Measurements from ENCODE around the gene CERS6. TPM values are rescaled to one million over a fixed set of nuclear protein-coding genes. Genes with fewer than 3 reads are reported as not detected.

CERS6 gene
- total RNA-seq, 1 experiment from 2014 or later: 17.3 TPM

GRCh38 chr2:168534926-168535325 lies 78.9 kb downstream of the CERS6 start (continued):
- TF ChIP-seq ZNF317 (CRISPR knock-in tag; IDR thresholded peaks at IDR 0.05; ENCODE audit: borderline replicate concordance, low read depth) (no peak), SMAD3 (CRISPR knock-in tag; IDR thresholded peaks at IDR 0.05; ENCODE audit: borderline replicate concordance) (no peak), SMAD4 (CRISPR knock-in tag; IDR thresholded peaks at IDR 0.05) (no peak), ATF6 (CRISPR knock-in tag; IDR thresholded peaks at IDR 0.05) (no peak)

- DNase-seq (ENCODE audit: low spot score) (no peak), ATAC-seq (no peak)
- no peaks in the 10 kb centered on the region for H3K27me3 Mint-ChIP-seq (ENCODE audit: low read depth)
- peaks cover 16% of the 10 kb centered on the region for H3K36me3 Mint-ChIP-seq
- H3K4me3 Mint-ChIP-seq: no peak overlapping the region
- ChIA-PET CTCF (no interaction called here), POLR2A (no interaction called here)
- H3K4me1 Mint-ChIP-seq: peaks cover 24% of the 10 kb centered on the region
- H3K27ac Mint-ChIP-seq: 0 out of 2 replicates have a peak overlapping the region, but pooled peaks have one; percentile 22
- peaks cover 19% of the 10 kb centered on the region for H3K9me3 Mint-ChIP-seq
- TF ChIP-seq ATF1 (CRISPR knock-in tag; IDR thresholded peaks at IDR 0.05) (no peak), ZSCAN18 (CRISPR knock-in tag; IDR thresholded peaks at IDR 0.05) (no peak), NR2C2 (CRISPR knock-in tag; IDR thresholded peaks at IDR 0.05) (no peak), ZNF425 (CRISPR knock-in tag; conservative IDR thresholded peaks at IDR 0.05) (no peak), ELF4 (CRISPR knock-in tag; IDR thresholded peaks at IDR 0.05; ENCODE audit: low read depth) (no peak), ARID4B (CRISPR knock-in tag; IDR thresholded peaks at IDR 0.05; ENCODE audit: borderline replicate concordance) (no peak), TEAD1 (CRISPR knock-in tag; IDR thresholded peaks at IDR 0.05) (no peak), MYBL2 (CRISPR knock-in tag; IDR thresholded peaks at IDR 0.05) (no peak), ZNF532 (CRISPR knock-in tag; IDR thresholded peaks at IDR 0.05; ENCODE audit: borderline replicate concordance) (no peak), FOXJ3 (CRISPR knock-in tag; IDR thresholded peaks at IDR 0.05; ENCODE audit: borderline replicate concordance) (no peak), FOXP1 (CRISPR knock-in tag; IDR thresholded peaks at IDR 0.05; ENCODE audit: borderline replicate concordance) (no peak), ZMAT4 (CRISPR knock-in tag; IDR thresholded peaks at IDR 0.05) (no peak), SMAD3 (CRISPR knock-in tag; IDR thresholded peaks at IDR 0.05; ENCODE audit: borderline replicate concordance) (no peak), IRF2 (CRISPR knock-in tag; IDR thresholded peaks at IDR 0.05; ENCODE audit: borderline replicate concordance, low read depth) (no peak), ZNF263 (CRISPR knock-in tag; IDR thresholded peaks at IDR 0.05; ENCODE audit: low read depth) (no peak)
Observed at GRCh38 chr2:168536925-168537466, 80.9 kb downstream of the CERS6 start.

All from WTC11 (cell line).